Measurements from ENCODE around the gene SH2D4B.

DNA sequence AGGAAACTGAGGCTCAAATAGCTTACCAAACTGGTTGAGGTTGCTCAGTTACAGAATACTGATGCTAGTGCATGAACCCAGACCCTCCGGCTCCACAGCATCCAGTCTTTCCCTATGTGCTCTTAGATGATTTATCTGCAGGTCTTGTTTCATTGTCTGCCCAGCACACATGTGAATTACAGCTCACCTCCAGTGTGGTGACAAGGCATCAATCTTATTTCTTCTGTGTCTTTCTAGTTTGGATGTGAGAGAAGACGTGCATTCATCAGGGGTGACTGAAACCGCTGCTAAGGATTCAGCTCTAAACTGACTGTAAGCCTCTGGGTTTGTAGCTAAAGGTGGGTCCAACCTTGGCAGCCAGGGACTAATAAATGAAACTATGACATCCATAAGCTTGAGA, 123.8 kb downstream of the SH2D4B start:
- no peak for TF ChIP-seq POLR2AphosphoS5 (IDR thresholded peaks at IDR 0.05; ENCODE audit: insufficient read depth, low read depth, low read length)
- TF ChIP-seq, protein P1, sequence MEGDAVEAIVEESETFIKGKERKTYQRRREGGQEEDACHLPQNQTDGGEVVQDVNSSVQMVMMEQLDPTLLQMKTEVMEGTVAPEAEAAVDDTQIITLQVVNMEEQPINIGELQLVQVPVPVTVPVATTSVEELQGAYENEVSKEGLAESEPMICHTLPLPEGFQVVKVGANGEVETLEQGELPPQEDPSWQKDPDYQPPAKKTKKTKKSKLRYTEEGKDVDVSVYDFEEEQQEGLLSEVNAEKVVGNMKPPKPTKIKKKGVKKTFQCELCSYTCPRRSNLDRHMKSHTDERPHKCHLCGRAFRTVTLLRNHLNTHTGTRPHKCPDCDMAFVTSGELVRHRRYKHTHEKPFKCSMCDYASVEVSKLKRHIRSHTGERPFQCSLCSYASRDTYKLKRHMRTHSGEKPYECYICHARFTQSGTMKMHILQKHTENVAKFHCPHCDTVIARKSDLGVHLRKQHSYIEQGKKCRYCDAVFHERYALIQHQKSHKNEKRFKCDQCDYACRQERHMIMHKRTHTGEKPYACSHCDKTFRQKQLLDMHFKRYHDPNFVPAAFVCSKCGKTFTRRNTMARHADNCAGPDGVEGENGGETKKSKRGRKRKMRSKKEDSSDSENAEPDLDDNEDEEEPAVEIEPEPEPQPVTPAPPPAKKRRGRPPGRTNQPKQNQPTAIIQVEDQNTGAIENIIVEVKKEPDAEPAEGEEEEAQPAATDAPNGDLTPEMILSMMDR (IDR thresholded peaks at IDR 0.05; ENCODE audit: extremely low read depth in 1 of 2, insufficient read depth in 1 of 2, low read depth in 1 of 2, low read length in 2 of 2) = no peak
- no peak for TF ChIP-seq JUN (IDR thresholded peaks at IDR 0.05; ENCODE audit: borderline replicate concordance, insufficient read depth, insufficient read length, low read depth)
- no peak for TF ChIP-seq EZH2 (IDR thresholded peaks at IDR 0.05; ENCODE audit: borderline replicate concordance, low read depth, low read length, severe bottlenecking)

Data from endothelial cell of umbilical vein (primary cell).